GM18517 (cell line): ENCODE results near the gene KCNK6.

Source experiments
- ATAC-seq: cut with Tn5 transposase; IDR thresholded peaks from one replicate; pipeline ENCODE4 v1.9.1; 2021; ENCODE audit warnings: mild to moderate bottlenecking, moderate library complexity; ENCODE audit not compliant: unreplicated experiment

Gene KCNK6

GRCh38 chr19:38319421-38320258 lies at the start of gene KCNK6:
KCNK6 (plus strand) TSS chr19:38319845; CDS start chr19:38319951, 106 bp downstream.
- no peak for ATAC-seq

GRCh38 chr19:38270587-38271167 lies 49.0 kb upstream of the KCNK6 start:
- no peak for ATAC-seq

GRCh38 chr19:38273499-38273898 lies 46.1 kb upstream of the KCNK6 start:
- ATAC-seq = no peak

- ATAC-seq = no peak
Measured at GRCh38 chr19:38274739-38275138, 44.9 kb upstream of the KCNK6 start.

- no peak for ATAC-seq
Measured at GRCh38 chr19:38276942-38277517, 42.6 kb upstream of the KCNK6 start.

- ATAC-seq = no peak
Measured at GRCh38 chr19:38277549-38277948, 42.1 kb upstream of the KCNK6 start.

- ATAC-seq = no peak
Measured at GRCh38 chr19:38277969-38278680, 41.5 kb upstream of the KCNK6 start.

- ATAC-seq = no peak
Measured at GRCh38 chr19:38278751-38279150, 40.9 kb upstream of the KCNK6 start.

GRCh38 chr19:38280030-38280921 lies 39.4 kb upstream of the KCNK6 start:
- no peak for ATAC-seq

- no peak for ATAC-seq
Measured at GRCh38 chr19:38281811-38282566, 37.7 kb upstream of the KCNK6 start.

GRCh38 chr19:38283271-38283670 lies 36.4 kb upstream of the KCNK6 start:
- no peak for ATAC-seq

- no peak for ATAC-seq
Measured at GRCh38 chr19:38284422-38284821, 35.2 kb upstream of the KCNK6 start.

- no peak for ATAC-seq
Measured at GRCh38 chr19:38285567-38285966, 34.1 kb upstream of the KCNK6 start.

GRCh38 chr19:38287604-38288003 lies 32.0 kb upstream of the KCNK6 start:
- no peak for ATAC-seq

- no peak for ATAC-seq
Measured at GRCh38 chr19:38288123-38288855, 31.4 kb upstream of the KCNK6 start.

GRCh38 chr19:38289955-38290354 lies 29.7 kb upstream of the KCNK6 start:
- ATAC-seq = no peak

GRCh38 chr19:38290631-38291147 lies 29.0 kb upstream of the KCNK6 start:
- no peak for ATAC-seq

GRCh38 chr19:38291855-38292254 lies 27.8 kb upstream of the KCNK6 start:
- ATAC-seq = no peak

- no peak for ATAC-seq
Measured at GRCh38 chr19:38293281-38293680, 26.4 kb upstream of the KCNK6 start.
